GM21737 (cell line): ENCODE data around the gene TDO2.

ENCODE experiments used
- ATAC-seq: cut with Tn5 transposase; IDR thresholded peaks from one replicate; pipeline ENCODE4 v1.9.1; 2021; ENCODE audit warnings: mild to moderate bottlenecking, moderate library complexity; ENCODE audit not compliant: unreplicated experiment

Gene TDO2

DNA sequence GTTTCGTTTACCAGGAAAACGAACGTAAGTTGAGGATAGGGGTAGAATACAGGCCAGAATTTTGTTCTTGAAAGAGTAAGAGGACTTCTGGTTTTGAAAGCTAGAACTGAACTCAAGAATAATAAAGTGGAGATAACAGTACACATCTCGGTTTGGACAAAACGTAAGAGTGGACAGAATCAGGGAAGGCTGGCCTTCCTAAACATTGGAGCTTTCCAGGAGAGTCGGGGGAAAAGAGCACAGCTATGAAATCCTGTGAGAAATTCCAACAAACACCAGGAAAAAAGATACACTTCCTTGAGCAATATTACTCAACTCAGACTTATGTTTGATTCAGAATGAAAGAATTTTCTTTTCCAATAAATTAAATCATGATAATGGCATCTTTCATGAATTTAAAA, 49.0 kb downstream of the TDO2 start:
- ATAC-seq: no peak

DNA sequence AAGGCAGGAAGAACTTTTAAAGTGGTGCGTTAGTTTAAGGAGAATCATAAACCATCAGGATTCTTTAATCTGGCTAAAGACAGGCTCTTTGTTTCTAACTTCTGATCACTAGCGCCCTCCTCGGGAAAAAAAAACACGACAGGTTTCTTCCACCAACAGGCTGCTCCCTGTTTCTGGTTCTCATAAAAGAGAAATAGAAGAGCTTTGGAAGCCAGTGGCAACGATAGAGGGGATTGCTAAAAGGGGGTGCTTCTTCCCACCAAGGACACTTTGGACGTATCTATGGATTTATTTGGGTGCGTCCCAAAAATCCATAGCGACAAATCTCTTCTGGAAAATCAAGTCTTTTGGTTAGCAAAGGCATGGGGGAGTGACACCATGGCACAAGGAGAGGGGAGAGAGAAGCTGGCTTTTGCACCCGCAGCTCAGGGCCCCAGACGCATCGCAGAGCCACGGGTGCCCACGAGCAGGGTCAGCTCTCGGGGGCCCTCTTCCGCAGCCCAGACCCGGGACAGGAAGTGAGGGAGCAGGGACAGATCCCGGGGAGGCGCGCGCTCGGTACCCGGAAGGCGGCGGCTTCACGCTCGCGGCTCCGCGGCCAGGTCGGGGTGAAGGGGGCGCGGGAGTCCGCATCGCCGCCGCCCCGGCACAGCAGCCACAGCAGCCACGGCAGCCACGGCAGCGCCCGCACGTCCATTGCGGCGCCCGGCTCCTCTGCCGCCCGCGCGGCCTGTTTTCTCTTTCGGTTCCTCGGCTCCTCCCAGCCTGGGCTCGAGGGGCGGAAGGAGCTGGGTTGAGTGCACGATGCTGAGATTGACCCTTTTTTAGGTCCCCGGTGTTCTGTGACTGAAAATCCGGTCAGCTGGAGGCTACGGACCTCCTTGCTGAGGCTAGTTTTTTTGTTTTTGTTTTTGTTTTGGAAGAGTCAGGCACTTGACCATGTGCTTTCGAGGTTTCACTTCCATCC, 49.9 kb downstream of the TDO2 start, which contains the start of gene CTSO:
CTSO (minus strand) TSS at position 716 of the 967 bp plus-strand sequence; CDS start at position 697, 19 bp downstream.
- peak; percentile 97 for ATAC-seq

DNA sequence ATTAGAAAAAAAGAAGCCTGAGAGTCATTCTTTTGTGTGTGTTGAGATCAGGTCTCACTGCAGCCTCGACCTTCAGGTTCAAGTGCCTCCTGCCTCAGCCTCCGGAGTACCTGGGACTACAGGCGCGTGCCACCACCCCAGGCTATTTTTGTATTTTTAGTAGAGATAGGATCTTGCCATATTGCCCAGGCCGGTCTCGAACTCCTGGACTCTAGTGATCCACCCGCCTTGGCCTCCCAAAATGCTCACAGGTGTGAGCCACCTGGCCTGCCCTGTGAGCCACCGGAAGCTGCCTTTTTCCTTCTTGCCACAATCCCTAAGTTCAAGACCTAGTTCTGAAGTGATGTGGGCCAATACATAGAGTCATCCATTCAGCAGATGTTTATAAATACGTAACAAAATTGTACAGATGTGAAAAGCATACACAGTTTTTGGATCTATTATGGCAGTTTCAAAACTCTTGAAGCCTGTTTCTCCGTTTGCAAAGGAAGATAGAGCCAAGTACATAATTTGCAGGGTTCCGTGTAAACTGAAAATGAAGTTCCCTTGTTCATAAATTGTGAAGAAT, 50.7 kb downstream of the TDO2 start:
- ATAC-seq: no peak

DNA sequence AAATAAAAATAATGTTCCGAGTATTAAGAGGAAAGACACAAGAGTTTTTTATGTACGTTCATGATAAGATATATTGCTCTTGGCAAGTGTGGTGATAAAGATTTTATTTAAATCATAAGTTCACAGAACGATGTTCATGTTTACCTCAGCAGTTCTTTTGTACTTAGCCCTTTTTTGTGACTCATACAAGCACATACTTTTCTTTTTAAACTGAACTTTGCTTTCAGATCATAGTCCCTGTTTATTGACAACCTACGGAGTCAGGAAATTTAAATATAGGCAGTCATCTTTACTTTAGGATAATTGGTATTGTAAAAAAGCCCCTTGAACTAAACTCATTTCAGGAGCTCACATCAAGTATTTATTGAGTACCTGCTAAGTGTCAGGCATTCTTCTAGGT, 51.4 kb downstream of the TDO2 start:
- no peak for ATAC-seq

DNA sequence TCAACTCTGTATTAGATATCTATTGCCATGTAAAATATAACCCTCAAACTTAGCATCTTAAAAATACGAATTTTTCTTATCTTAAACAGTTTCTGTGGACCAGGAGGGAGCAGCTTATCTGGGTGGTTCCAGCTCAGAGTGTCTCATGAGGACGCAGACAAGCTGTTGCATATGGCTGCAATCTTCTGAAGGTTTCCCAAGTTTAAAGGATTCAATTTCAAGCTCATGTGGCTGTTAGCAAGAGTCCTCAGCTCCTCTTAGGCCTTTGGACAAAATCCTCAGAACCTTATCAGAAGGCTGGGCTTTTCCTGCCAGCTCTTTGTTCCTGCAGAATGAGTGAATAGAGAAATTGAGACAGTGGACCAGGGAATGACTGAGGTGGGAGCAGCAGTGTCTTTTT, 53.0 kb downstream of the TDO2 start:
- no peak for ATAC-seq

DNA sequence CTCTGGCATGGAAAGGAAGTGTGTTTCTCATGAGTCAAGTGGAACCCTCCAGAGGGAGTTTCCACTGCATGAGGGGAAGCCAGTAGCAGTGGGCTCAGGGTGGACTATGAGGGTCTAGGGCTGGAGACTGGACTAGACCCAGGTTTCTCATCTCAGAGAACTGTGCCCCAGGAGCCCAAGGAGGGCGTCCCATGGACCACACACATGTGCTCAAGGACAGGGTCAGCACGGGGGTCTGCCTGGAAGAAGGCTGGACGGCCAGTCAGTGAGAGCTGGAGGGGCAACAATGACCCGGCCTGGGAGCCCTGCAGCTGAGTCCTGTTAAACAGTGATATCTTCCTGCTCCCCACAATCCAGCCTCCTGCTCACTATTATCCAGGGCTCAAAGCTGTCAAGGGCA, 55.9 kb downstream of the TDO2 start:
- no peak for ATAC-seq

DNA sequence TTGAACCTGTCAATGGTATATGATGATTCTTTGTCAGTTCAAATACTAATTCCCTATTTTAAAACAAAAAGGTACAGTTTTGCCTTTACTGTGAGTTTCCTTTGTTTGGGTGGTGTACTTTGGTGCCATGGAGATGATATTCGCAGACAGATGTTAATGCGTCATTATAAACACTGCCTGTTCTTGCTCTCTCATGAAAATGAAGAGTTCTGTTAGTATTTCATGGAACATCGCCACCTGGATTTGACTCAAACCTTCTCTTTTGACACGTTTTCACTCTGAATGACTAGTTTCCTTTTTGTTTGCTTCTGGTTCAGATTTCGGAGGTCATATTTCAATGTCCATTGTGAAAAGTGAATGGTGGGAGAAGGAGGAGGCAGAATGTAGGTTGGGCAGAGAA, 57.0 kb downstream of the TDO2 start:
- no peak for ATAC-seq

DNA sequence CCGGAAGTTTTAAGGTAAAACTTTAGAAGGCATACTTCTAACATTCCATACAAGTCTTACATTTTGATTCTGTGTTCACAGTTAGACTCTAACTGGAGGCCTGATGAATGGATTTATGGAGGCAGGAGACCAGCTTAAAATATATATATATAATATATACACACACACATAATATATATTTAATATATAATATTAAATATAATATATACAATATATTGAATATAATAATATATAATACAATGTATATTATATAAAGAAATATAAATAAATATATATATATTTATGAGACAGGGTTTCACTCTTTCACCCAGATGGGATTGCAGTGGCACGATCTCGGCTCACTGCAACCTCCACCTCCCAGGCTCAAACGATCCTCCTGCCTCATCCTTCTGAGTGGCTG, 58.1 kb downstream of the TDO2 start:
- ATAC-seq: no peak

DNA sequence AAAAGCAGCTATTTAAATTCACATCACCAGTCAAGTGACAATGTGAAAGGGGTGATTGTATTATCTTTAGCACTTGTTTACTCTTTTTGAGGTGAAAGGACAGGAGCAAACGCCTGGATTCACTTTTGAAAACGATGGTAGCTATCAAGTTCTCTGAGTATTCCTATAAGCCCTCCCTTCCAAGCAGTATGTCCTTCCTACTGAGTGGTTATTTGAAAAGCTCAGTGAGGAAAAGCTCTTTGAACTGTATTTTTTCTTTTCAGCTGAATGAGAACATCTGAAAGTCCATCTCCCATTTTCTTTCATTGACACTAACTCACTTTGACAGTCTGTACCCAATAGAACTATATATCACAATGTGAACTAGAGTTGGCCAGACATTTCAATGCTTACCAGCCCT, 59.3 kb downstream of the TDO2 start:
- no peak for ATAC-seq

DNA sequence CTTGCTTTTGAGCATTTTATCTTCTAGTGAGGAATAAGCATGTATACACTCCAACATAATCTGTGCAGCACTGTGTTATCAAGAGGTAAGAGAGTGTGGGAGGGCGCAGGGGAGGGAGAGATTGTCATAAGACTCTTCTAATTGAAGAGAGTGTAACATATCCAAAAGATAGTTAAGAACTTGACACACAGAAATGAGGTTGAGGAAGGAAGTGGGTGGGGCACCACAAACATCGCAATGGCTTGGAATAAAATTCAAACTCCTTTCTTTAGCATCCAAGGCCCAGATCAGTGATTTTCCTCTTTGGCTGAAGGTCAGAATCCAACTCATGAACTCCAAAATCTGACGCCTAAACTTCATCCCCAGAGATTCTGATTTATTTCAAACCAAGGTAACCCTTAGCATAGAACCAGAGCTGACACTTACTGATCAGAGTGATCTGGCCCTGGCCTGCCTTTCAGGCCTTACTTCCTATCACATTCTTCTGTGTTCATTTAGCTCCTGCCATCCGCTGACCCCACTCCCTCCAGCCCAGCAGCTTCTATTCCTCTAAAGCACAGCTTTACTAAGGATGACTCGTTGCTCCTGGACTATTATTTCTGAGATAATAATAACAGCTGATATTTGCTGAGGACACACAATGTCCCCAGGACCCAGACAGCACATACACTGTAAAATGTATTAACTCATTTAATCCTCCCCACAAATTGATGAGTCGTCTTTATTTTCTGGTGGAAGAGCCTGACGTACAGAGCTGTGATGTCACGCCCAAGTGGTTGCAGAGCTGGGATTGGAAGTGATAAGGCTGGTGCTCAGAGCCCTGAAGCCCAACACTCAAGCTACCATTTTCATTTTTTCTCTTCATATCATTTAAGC, 60.8 kb downstream of the TDO2 start:
- ATAC-seq: no peak

DNA sequence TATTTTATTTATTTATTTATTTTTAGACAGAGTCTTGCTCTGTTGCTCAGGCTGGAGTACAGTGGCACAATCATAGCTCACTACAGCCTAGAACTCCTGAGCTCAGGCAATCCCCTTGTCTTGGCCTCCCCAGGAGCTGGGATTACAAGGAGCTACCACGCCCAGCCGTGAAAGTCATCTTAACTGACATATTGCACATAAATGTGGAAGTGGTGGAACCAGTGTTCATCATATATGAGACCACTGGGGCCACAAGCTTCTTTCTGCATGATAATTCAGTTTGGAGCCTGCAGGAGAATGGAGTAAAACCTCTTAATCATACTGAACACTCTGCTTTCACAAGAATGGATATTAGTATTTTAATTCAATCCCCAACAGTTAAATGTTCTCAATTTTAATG, 62.7 kb downstream of the TDO2 start:
- no peak for ATAC-seq

DNA sequence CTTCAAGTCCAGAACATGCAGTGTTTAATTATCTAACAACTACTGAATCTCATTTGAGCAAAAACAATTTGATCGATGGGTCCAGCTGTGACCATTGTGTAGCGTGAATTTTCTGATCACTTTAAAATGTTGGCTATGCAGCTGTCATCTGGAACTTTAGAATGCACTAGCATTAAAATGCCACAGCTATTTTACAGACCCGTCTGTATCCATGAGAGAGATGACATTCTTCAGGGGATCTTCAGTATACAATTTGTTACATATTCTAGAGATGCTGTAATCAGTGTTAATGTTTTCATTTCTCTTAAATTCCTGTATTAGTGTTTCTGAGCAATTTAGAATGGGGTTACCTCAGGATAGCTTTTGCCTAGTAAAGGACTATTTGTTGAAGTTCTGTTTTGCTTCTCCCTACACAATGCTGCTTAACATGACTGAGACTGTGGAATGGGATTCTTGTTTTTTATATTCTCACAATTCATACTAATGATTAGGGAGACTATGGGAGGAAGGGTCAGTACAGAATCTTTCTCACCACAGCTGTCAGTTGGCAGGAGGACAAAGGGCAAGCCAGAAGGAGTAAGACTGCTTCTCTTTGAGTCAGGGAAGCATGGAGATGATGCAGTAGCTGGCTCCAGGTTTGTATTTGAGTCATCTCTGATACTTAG, 63.4 kb downstream of the TDO2 start:
- ATAC-seq: no peak
